HG03520 (cell line): ENCODE measurements around the gene FIGNL2.
"Not testable (repeated sequence)": the region's sequence is repeated elsewhere in the genome, so short reads cannot be mapped to it uniquely, and the experiment has no call there.

Source experiments
- ATAC-seq: cut with Tn5 transposase; IDR thresholded peaks from one replicate; pipeline ENCODE4 v1.9.1; 2021; ENCODE audit warnings: mild to moderate bottlenecking, moderate library complexity; ENCODE audit not compliant: unreplicated experiment

The FIGNL2 gene

GRCh38 chr12:51848326-51848727 lies at the start of gene FIGNL2:
FIGNL2 (minus strand) TSS chr12:51848718; CDS start chr12:51822413, 26,305 bp downstream.
- ATAC-seq: no peak

GRCh38 chr12:51897181-51897580 lies 48.7 kb upstream of the FIGNL2 start:
- ATAC-seq: no peak

- no peak for ATAC-seq
Observed at GRCh38 chr12:51896236-51896635, 47.7 kb upstream of the FIGNL2 start.

- ATAC-seq: no peak
Observed at GRCh38 chr12:51895378-51896135, 47.0 kb upstream of the FIGNL2 start.

- no peak for ATAC-seq
Observed at GRCh38 chr12:51893786-51894185, 45.3 kb upstream of the FIGNL2 start.

GRCh38 chr12:51891843-51892242 lies 43.3 kb upstream of the FIGNL2 start:
- no peak for ATAC-seq

GRCh38 chr12:51890511-51891171 lies 42.1 kb upstream of the FIGNL2 start:
- ATAC-seq: no peak

GRCh38 chr12:51890133-51890464 lies 41.6 kb upstream of the FIGNL2 start:
- no peak for ATAC-seq

- ATAC-seq: no peak
Observed at GRCh38 chr12:51889216-51890132, 41.0 kb upstream of the FIGNL2 start.

- ATAC-seq: no peak
Observed at GRCh38 chr12:51888316-51889215, 40.0 kb upstream of the FIGNL2 start.

GRCh38 chr12:51887476-51888315 lies 39.2 kb upstream of the FIGNL2 start, which contains the start of gene ANKRD33:
ANKRD33 (plus strand) TSS chr12:51888103; CDS start chr12:51888187, 84 bp downstream.
- no peak for ATAC-seq

GRCh38 chr12:51886021-51886710 lies 37.6 kb upstream of the FIGNL2 start:
- ATAC-seq: no peak

- ATAC-seq: not testable (repeated sequence)
Observed at GRCh38 chr12:51885294-51886020, 36.9 kb upstream of the FIGNL2 start.

- ATAC-seq: no peak
Observed at GRCh38 chr12:51884676-51885229, 36.2 kb upstream of the FIGNL2 start.

GRCh38 chr12:51883998-51884675 lies 35.6 kb upstream of the FIGNL2 start:
- no peak for ATAC-seq

- ATAC-seq: no peak
Observed at GRCh38 chr12:51883295-51883694, 34.8 kb upstream of the FIGNL2 start.

- no peak for ATAC-seq
Observed at GRCh38 chr12:51879102-51879501, 30.6 kb upstream of the FIGNL2 start.
